Naive thymus-derived CD4-positive, alpha-beta T cell (primary cell): ENCODE results near the gene DEFB115. TPM values are rescaled to one million over a fixed set of nuclear protein-coding genes. Genes with fewer than 3 reads are reported as not detected.
"Not testable (repeated sequence)": the region's sequence is repeated elsewhere in the genome, so short reads cannot be mapped to it uniquely, and the experiment has no call there.

Experiments used
- ATAC-seq: fragments of 150-1000 bp; cut with Tn5 transposase; 2 replicates; pipeline ENCODE4 v1.10.0; 2021; ENCODE audit warnings: mild to moderate bottlenecking, moderate library complexity
- CTCF ChIA-PET: fragments of 350-600 bp; sonication (Branson Sonifier 250); formaldehyde crosslinking; loops from one replicate; lab custom pipeline; 2021; ENCODE audit warnings: antibody characterized with exemption; lab: Charles Lee
- POLR2A ChIA-PET: fragments of 350-600 bp; sonication (Branson Sonifier 250); formaldehyde crosslinking; loops from one replicate; lab custom pipeline; 2021; ENCODE audit warnings: antibody characterized with exemption, inconsistent platforms; lab: Charles Lee
- DNase-seq, 9 donors: peaks; one replicate each; pipeline versions ENCODE4 v3.0.0 to v3.0.0-alpha.2; 2020 to 2022; ENCODE audit warnings: mixed read lengths in 1 of 9
- H3K27ac ChIP-seq: one replicate; pipeline ENCODE4 v1.7.0; 2013; ENCODE audit warnings: mild to moderate bottlenecking, low read depth, low read length, moderate library complexity
- H3K27me3 ChIP-seq, 2 donors: one replicate each; pipeline ENCODE4 v1.7.0; 2013; ENCODE audit warnings: low read length in 2 of 2, mild to moderate bottlenecking in 2 of 2, moderate library complexity in 2 of 2; ENCODE audit not compliant: control insufficient read depth in 2 of 2, insufficient read depth in 2 of 2
- H3K36me3 ChIP-seq, 3 experiments: 1 replicate in 2 of 3; 2 replicates in 1 of 3; pipeline ENCODE4 v1.7.0; 2013; ENCODE audit warnings: low read length in 3 of 3, mild to moderate bottlenecking in 3 of 3, moderate library complexity in 1 of 3; ENCODE audit not compliant: insufficient read depth in 3 of 3, control insufficient read depth in 2 of 3
- H3K4me1 ChIP-seq, 2 donors: one replicate each; pipeline ENCODE4 v1.7.0; 2013; ENCODE audit warnings: low read length in 2 of 2, mild to moderate bottlenecking in 2 of 2, moderate library complexity in 1 of 2; ENCODE audit not compliant: control insufficient read depth in 2 of 2, insufficient read depth in 2 of 2
- H3K4me3 ChIP-seq: 2 replicates; pipeline ENCODE4 v1.7.0; 2013; ENCODE audit warnings: mild to moderate bottlenecking, low read length
- H3K9me3 ChIP-seq, 3 experiments: 1 replicate in 2 of 3; 2 replicates in 1 of 3; pipeline ENCODE4 v1.7.0; 2013; ENCODE audit warnings: low read length in 3 of 3; ENCODE audit not compliant: control insufficient read depth in 2 of 3
- H3K27ac Mint-ChIP-seq, 9 donors: one replicate each; pipeline ENCODE4 v1.8.0; 2020 to 2022; ENCODE audit warnings: mixed read lengths in 9 of 9, mild to moderate bottlenecking in 8 of 9, moderate library complexity in 5 of 9, inconsistent platforms in 2 of 9
- H3K27me3 Mint-ChIP-seq, 5 donors: one replicate each; pipeline ENCODE4 v1.8.0; 2021 to 2022; ENCODE audit warnings: mixed read lengths in 5 of 5, mild to moderate bottlenecking in 1 of 5
- H3K36me3 Mint-ChIP-seq, 5 donors: one replicate each; pipeline ENCODE4 v1.8.0; 2020 to 2022; ENCODE audit warnings: mixed read lengths in 5 of 5, mild to moderate bottlenecking in 3 of 5, inconsistent platforms in 1 of 5
- H3K4me1 Mint-ChIP-seq, 7 donors: one replicate each; pipeline ENCODE4 v1.8.0; 2020 to 2022; ENCODE audit warnings: mixed read lengths in 7 of 7, mild to moderate bottlenecking in 3 of 7, inconsistent platforms in 1 of 7
- H3K4me3 Mint-ChIP-seq, 10 donors: one replicate each; pipeline ENCODE4 v1.8.0; 2020 to 2022; ENCODE audit warnings: mild to moderate bottlenecking in 10 of 10, mixed read lengths in 10 of 10, moderate library complexity in 6 of 10, inconsistent platforms in 2 of 10
- H3K9me3 Mint-ChIP-seq, 11 donors: one replicate each; pipeline ENCODE4 v1.8.0; 2020 to 2022; ENCODE audit warnings: mixed read lengths in 11 of 11, mild to moderate bottlenecking in 4 of 11, inconsistent platforms in 1 of 11, moderate library complexity in 1 of 11
- intact Hi-C, 2 donors: fragments of 100-400 bp; cut with micrococcal nuclease; formaldehyde crosslinking; loops; one replicate each; pipeline ENCODE4 v1.15.1; 2023
- polyA plus RNA-seq, 2 donors: library from polyadenylated mRNA; unstranded; fragments of 300-500 nt; fragmentation: Illumina TruSeq; gene quantifications; one replicate each; pipeline ENCODE4 v1.2.3, GENCODE V29; 2021
- total RNA-seq, 6 experiments: library from RNA in 5 of 6; stranded (reverse) in 5 of 6; gene quantifications; 1 replicate in 5 of 6; 2 replicates in 1 of 6; pipeline ENCODE4 v1.2.3 and lab custom pipeline; 2021 to 2026

The DEFB115 gene
- total and polyA plus RNA-seq, 7 experiments from 2014 or later, result not detected

GRCh38 chr20:31278178-31278577, 20.7 kb downstream of the DEFB115 start:
- Histone ChIP-seq H3K4me3 (no peak overlapping the region), H3K9me3 (peaks cover 0 to 14% (median 0%) of the 10 kb centered on the region in 3 experiments), H3K27me3 (no peaks in the 10 kb centered on the region), H3K4me1 (no peaks in the 10 kb centered on the region), H3K36me3 (no peaks in the 10 kb centered on the region), H3K27ac (no peak overlapping the region)
- ATAC-seq (no peak), DNase-seq (no peak)
- Mint-ChIP-seq H3K4me1 (no peaks in the 10 kb centered on the region), H3K27me3 (no peaks in the 10 kb centered on the region), H3K36me3 (peaks cover 0 to 2% (median 0%) of the 10 kb centered on the region in 5 donors), H3K27ac (no peak overlapping the region), H3K9me3 (peaks cover 1 to 47% (median 13%) of the 10 kb centered on the region in 11 donors), H3K4me3 (no peak overlapping the region)
- ChIA-PET POLR2A (no interaction called here), CTCF (no interaction called here)
- intact Hi-C loops, result no loop called here

DNA sequence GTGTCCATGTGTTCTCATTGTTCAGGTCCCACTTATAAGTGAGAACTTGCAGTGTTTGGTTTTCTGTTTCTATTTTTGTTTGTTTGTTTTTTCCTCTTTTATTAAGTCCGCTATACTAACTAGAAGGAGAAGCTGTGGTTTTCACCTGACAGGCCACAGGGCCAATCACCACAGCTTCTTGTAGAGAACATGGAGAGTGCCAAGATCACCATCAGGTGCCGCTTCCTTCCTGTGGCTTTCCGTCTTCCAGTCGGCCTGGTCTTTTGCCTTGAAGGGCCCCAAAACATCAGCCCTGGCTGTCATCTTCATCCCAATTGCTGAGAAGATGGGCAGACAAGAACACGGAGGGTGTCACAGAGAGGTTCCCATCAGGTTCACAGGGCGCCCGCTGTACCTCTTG, 27.5 kb downstream of the DEFB115 start:
- H3K27ac ChIP-seq, ATAC-seq, H3K36me3 Mint-ChIP-seq, H3K4me1 Mint-ChIP-seq, H3K27me3 Mint-ChIP-seq, H3K4me3 ChIP-seq, H3K36me3 ChIP-seq, H3K4me1 ChIP-seq, intact Hi-C loops, H3K4me3 Mint-ChIP-seq, H3K27ac Mint-ChIP-seq, CTCF ChIA-PET, H3K9me3 ChIP-seq, H3K27me3 ChIP-seq, POLR2A ChIA-PET, DNase-seq: not testable (repeated sequence)
- peaks cover 7 to 54% (median 19%) of the 10 kb centered on the region in 11 donors for H3K9me3 Mint-ChIP-seq

GRCh38 chr20:31308535-31309162, 51.2 kb downstream of the DEFB115 start, which contains the start of gene DEFB116:
TSS of gene DEFB116 (minus strand) at chr20:31308585. CDS start at chr20:31308585, 0 bp downstream.
- H3K9me3 ChIP-seq, result no peaks in the 10 kb centered on the region
- H3K27me3 ChIP-seq, result no peaks in the 10 kb centered on the region
- Mint-ChIP-seq H3K36me3 (no peaks in the 10 kb centered on the region), H3K27ac (no peak within 1 kb of the TSS), H3K4me1 (peaks cover 0 to 2% (median 0%) of the 10 kb centered on the region in 7 donors), H3K4me3 (no peak within 1 kb of the TSS), H3K9me3 (peaks cover 0 to 15% (median 3%) of the 10 kb centered on the region in 11 donors), H3K27me3 (peaks cover 0 to 9% (median 0%) of the 10 kb centered on the region in 5 donors)
- H3K4me1 ChIP-seq, result no peaks in the 10 kb centered on the region
- H3K36me3 ChIP-seq, result no peaks in the 10 kb centered on the region
- ChIA-PET POLR2A (no interaction called here), CTCF (no interaction called here)
- intact Hi-C loops, result no loop called here
- H3K27ac ChIP-seq, result no peak within 1 kb of the TSS
- no peak within 1 kb of the TSS for H3K4me3 ChIP-seq
- no peak for ATAC-seq
- DNase-seq, result no peak

Other genes with a start within 250 kb of the DEFB115 start
- gene DEFB116, start 50.9 kb downstream of the DEFB115 start, total RNA-seq, result not detected
- not detected for gene DEFB116, start 50.9 kb downstream of the DEFB115 start, polyA plus RNA-seq
- not detected for gene DEFB118, start 110.9 kb downstream of the DEFB115 start, total RNA-seq
- not detected for gene DEFB118, start 110.9 kb downstream of the DEFB115 start, polyA plus RNA-seq
- gene DEFB119, start 132.9 kb downstream of the DEFB115 start, total RNA-seq, result not detected
- gene DEFB119, start 132.9 kb downstream of the DEFB115 start, polyA plus RNA-seq, result not detected
- gene DEFB121, start 148.6 kb downstream of the DEFB115 start, total RNA-seq, result not detected
- not detected for gene DEFB121, start 148.6 kb downstream of the DEFB115 start, polyA plus RNA-seq
- not detected for gene DEFB123, start 183.0 kb downstream of the DEFB115 start, total RNA-seq
- not detected for gene DEFB123, start 183.0 kb downstream of the DEFB115 start, polyA plus RNA-seq
- not detected for gene DEFB124, start 217.5 kb downstream of the DEFB115 start, total RNA-seq
- gene DEFB124, start 217.5 kb downstream of the DEFB115 start, polyA plus RNA-seq, result not detected
- gene REM1, start 217.6 kb downstream of the DEFB115 start, total RNA-seq, result not detected
- not detected for gene REM1, start 217.6 kb downstream of the DEFB115 start, polyA plus RNA-seq